Gastrocnemius medialis (tissue), 4 donors: Measurements from ENCODE around the gene ZBTB7C. TPM values are rescaled to one million over a fixed set of nuclear protein-coding genes. Genes with fewer than 3 reads are reported as not detected.

Source experiments
- ATAC-seq, 2 donors: fragments of 150-250 bp; one replicate each; pipeline ENCODE4 v1.9.1; 2016
- DNase-seq, 2 donors: peaks; one replicate each; pipeline ENCODE4 v3.0.0-alpha.2; 2019
- H3K27ac ChIP-seq, 4 donors: fragments of 200-600 bp; sonication (generic); 1 replicate in 1 of 4; 2 replicates in 3 of 4; pipeline ENCODE4 v1.5.1; 2016 to 2018; ENCODE audit warnings: mild to moderate bottlenecking in 2 of 4, moderate library complexity in 1 of 4
- H3K27me3 ChIP-seq, 3 donors: fragments of 200-600 bp; sonication (generic) in 2 of 3; 1 replicate in 1 of 3; 2 replicates in 2 of 3; pipeline versions ENCODE4 v1.5.1 to v1.6.0; 2016 to 2019; ENCODE audit warnings: mild to moderate bottlenecking in 1 of 3, moderate library complexity in 1 of 3
- H3K36me3 ChIP-seq, 2 donors: fragments of 200-600 bp; sonication (generic) in 1 of 2; one replicate each; pipeline ENCODE4 v1.5.1; 2017 to 2018
- H3K4me1 ChIP-seq, 2 donors: fragments of 200-600 bp; sonication (generic) in 1 of 2; one replicate each; pipeline ENCODE4 v1.5.1; 2016 to 2017; ENCODE audit warnings: mild to moderate bottlenecking in 2 of 2
- H3K4me3 ChIP-seq, 4 donors: fragments of 200-600 bp; sonication (generic) in 3 of 4; 1 replicate in 1 of 4; 2 replicates in 3 of 4; pipeline ENCODE4 v1.5.1; 2016 to 2019; ENCODE audit warnings: mild to moderate bottlenecking in 2 of 4
- H3K9me3 ChIP-seq, 3 donors: fragments of 200-600 bp; sonication (generic) in 2 of 3; 1 replicate in 1 of 3; 2 replicates in 2 of 3; pipeline ENCODE4 v1.5.1; 2016 to 2019
- POLR2A ChIP-seq, 2 donors: fragments of 450-650 bp; IDR thresholded peaks; one replicate each; pipeline ENCODE4 v1.6.1; 2017; ENCODE audit warnings: antibody characterized with exemption in 2 of 2, mild to moderate bottlenecking in 2 of 2, moderate library complexity in 2 of 2
- in situ Hi-C, 4 donors: fragments of 200-750 bp; cut with MboI; loops; one replicate each; pipeline versions ENCODE4 v1.15.0 to v1.8.0; 2017; ENCODE audit warnings: low sequenced_read_pairs in 4 of 4
- intact Hi-C: fragments of 100-400 bp; cut with DNase I; formaldehyde crosslinking; loops from one replicate; pipeline ENCODE4 v1.15.1; 2023; ENCODE audit warnings: low total_unique reads
- total RNA-seq, 4 donors: library from RNA; depleted of rRNA; stranded (reverse); fragments of >200 nt; gene quantifications; one replicate each; pipeline versions ENCODE4 v1.1.0 to v1.2.3, GENCODE V29; 2016
- TF ChIP-seq, protein P1 (sequence below), 5 experiments: fragments of 450-650 bp in 3 of 5; fragments of 200-600 bp in 2 of 5; sonication (generic) in 2 of 5; IDR thresholded peaks in 4 of 5; conservative IDR thresholded peaks in 1 of 5; 1 replicate in 4 of 5; 2 replicates in 1 of 5; pipeline ENCODE4 v1.5.1; 2016 to 2019; ENCODE audit warnings: antibody characterized with exemption in 5 of 5, mild to moderate bottlenecking in 3 of 5, moderate library complexity in 3 of 5

ZBTB7C gene
- total RNA-seq, 4 donors from 2014 or later, result 0.53 to 12.3 (median 1.1) TPM

DNA sequence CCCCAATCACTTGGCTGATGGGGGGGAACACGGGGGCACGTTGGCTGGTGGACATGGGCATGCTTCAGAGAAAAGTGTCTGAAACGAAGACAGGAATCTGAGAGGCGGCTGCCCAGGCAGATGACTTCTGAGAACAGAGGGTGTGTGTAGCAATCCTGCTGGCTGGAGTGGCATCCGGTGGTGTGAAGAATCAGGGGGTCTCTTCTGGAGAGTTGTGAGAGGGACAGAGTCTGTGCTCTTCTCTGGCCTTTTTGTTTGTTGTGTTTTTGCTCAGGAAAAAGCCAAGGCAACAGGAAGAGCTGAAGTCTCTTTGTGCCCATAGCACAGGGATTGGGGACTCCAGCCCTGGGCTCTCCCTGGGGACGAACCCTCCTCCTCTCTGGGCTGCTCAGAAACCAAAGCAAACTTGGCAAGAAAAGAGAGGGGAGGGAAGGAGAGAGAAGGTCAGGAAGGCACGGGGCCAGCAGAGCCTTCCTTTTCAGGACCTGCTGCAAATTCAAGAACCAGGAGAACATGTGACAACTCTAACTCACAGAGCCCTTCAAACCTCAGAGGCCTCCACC lies 381.7 kb downstream of the ZBTB7C start:
- Histone ChIP-seq H3K9me3 (no peaks in the 10 kb centered on the region), H3K27ac (no peak overlapping the region), H3K4me1 (peaks cover 5% of the 10 kb centered on the region in 2 donors), H3K4me3 (no peak overlapping the region), H3K36me3 (no peaks in the 10 kb centered on the region), H3K27me3 (no peaks in the 10 kb centered on the region)
- intact Hi-C loops (no loop called here), in situ Hi-C loops (loop anchor here in 3 of 4 donors (10.0 kb wide), 1 partner anchor 253 kb away; no protein-coding TSS in a partner anchor)
- DNase-seq, result no peak
- no peak for ATAC-seq
- no peak for TF ChIP-seq POLR2A (IDR thresholded peaks at IDR 0.05)
- TF ChIP-seq, protein P1, sequence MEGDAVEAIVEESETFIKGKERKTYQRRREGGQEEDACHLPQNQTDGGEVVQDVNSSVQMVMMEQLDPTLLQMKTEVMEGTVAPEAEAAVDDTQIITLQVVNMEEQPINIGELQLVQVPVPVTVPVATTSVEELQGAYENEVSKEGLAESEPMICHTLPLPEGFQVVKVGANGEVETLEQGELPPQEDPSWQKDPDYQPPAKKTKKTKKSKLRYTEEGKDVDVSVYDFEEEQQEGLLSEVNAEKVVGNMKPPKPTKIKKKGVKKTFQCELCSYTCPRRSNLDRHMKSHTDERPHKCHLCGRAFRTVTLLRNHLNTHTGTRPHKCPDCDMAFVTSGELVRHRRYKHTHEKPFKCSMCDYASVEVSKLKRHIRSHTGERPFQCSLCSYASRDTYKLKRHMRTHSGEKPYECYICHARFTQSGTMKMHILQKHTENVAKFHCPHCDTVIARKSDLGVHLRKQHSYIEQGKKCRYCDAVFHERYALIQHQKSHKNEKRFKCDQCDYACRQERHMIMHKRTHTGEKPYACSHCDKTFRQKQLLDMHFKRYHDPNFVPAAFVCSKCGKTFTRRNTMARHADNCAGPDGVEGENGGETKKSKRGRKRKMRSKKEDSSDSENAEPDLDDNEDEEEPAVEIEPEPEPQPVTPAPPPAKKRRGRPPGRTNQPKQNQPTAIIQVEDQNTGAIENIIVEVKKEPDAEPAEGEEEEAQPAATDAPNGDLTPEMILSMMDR (IDR thresholded peaks at IDR 0.05 in 4 of 5, conservative IDR thresholded peaks at IDR 0.05 in 1 of 5), result no peak

DNA sequence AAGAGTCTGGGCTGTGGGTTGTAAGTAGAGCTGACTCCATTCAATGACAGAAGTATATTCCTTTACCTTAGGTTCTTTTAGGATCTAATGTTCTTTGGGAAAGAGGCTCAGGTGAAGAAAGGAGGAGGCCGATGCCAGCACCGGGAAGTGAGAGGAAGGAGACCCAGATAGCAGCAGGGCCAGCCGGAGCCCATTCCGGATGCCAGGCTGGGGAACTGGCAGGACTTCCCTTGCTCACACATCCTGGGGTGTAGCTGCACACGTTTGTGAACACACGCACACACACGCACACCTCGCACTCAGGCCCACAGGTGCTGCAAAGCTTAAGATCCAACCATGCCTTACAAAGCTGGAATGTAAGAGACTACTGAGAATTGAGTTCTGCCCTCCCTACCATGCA lies 383.0 kb downstream of the ZBTB7C start:
- Histone ChIP-seq H3K4me1 (peaks cover 5% of the 10 kb centered on the region in 2 donors), H3K36me3 (no peaks in the 10 kb centered on the region), H3K9me3 (no peaks in the 10 kb centered on the region), H3K27me3 (no peaks in the 10 kb centered on the region), H3K4me3 (no peak overlapping the region), H3K27ac (no peak overlapping the region)
- DNase-seq (no peak), ATAC-seq (no peak)
- intact Hi-C loops, result no loop called here
- in situ Hi-C loops, result loop anchor here in 3 of 4 donors (10.0 kb wide), 1 partner anchor 251 kb away; no protein-coding TSS in a partner anchor
- TF ChIP-seq, protein P1 (IDR thresholded peaks at IDR 0.05 in 4 of 5, conservative IDR thresholded peaks at IDR 0.05 in 1 of 5), result no peak
- TF ChIP-seq POLR2A (IDR thresholded peaks at IDR 0.05), result no peak

DNA sequence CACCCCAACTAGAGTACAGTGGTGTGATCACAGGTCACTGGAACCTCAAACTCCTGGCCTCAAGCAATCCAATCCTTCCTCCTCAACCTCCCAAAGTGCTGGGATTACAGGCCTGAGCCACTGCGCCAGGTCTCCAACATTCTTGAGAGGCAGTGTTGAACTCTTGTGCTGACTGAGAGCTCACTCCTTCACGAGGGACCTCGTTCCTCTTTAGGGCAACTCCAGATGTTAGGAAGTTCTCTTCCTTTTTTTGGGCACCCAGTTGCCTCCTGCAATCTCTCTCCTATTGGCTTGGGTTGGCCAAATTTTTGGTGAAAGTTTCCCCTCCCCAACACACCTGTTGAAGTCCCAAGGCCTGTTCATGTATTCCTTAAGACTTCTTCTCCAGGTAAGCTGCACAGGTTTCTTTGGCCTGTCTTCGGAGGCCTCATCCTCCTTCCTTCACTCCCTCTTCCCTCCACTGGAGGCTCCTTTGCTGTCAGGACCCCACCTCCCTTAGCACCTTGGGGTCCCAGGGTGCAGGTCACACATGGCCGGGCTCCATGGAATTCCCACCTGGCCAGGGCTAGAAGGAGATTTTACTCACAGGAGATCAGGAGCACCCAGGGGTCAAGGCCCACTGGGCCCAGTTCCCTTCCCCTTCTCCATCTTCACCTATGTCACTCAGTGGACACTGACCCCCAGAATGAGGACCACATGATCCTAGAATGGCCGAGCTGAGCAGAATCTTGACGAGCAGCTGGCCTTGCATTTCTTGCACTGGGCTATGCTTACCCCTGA lies 384.1 kb downstream of the ZBTB7C start:
- in situ Hi-C loops (loop anchor here (5.0 to 10.0 kb wide), 2 partner anchors 248 to 250 kb away; no protein-coding TSS in a partner anchor), intact Hi-C loops (loop anchor here (5.0 kb wide), 1 partner anchor 93 kb away; the partner anchor contains the start of gene SMAD2)
- H3K4me1 ChIP-seq, result peaks cover 5% of the 10 kb centered on the region in 2 donors
- no peaks in the 10 kb centered on the region for H3K27me3 ChIP-seq
- H3K27ac ChIP-seq, result no peak overlapping the region
- DNase-seq (no peak), ATAC-seq (no peak)
- H3K4me3 ChIP-seq, result no peak overlapping the region
- no peaks in the 10 kb centered on the region for H3K36me3 ChIP-seq
- no peak for TF ChIP-seq POLR2A (IDR thresholded peaks at IDR 0.05)
- TF ChIP-seq, protein P1 (IDR thresholded peaks at IDR 0.05 in 4 of 5, conservative IDR thresholded peaks at IDR 0.05 in 1 of 5), result no peak
- no peaks in the 10 kb centered on the region for H3K9me3 ChIP-seq

DNA sequence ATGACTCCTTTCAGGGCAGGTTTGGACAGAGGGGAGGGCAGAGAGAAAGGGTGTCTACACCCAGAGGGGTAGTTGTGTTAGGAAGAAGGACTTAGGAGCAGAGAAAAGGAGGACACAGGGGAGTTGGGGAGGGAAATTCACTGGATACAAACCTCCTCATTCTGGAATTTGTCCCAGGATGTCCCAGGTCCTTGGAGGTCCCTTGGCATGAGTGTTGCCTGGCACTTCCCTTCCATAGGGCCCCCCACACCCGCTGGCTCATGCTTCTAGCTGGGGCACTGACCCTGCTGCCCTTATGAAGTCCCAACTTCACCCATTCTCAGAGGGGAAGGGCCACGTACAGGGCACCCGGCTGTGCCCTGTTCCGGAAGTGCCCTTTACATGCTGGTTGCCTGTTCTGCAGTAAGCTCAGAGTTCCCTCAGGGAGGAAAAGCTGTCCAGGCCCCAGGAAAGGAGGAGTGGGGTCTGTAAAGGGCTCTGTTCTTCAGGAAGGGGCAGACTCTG lies 385.1 kb downstream of the ZBTB7C start:
- in situ Hi-C loops, result loop anchor here (5.0 to 10.0 kb wide), 2 partner anchors 247 to 249 kb away; no protein-coding TSS in a partner anchor
- Histone ChIP-seq H3K4me3 (no peak overlapping the region), H3K36me3 (no peaks in the 10 kb centered on the region), H3K27me3 (no peaks in the 10 kb centered on the region), H3K27ac (no peak overlapping the region), H3K9me3 (no peaks in the 10 kb centered on the region), H3K4me1 (peaks cover 5% of the 10 kb centered on the region in 2 donors)
- intact Hi-C loops, result loop anchor here (5.0 kb wide), 1 partner anchor 92 kb away; the partner anchor contains the start of gene SMAD2
- TF ChIP-seq, protein P1 (IDR thresholded peaks at IDR 0.05 in 4 of 5, conservative IDR thresholded peaks at IDR 0.05 in 1 of 5), result no peak
- TF ChIP-seq POLR2A (IDR thresholded peaks at IDR 0.05), result no peak
- ATAC-seq (peak in 1 of 2 donors; percentile 32), DNase-seq (no peak)
